ENCODE results near the gene GAPDHS.

Gene GAPDHS

GRCh38 chr19:35557539-35558399 lies 24.5 kb downstream of the GAPDHS start:
- peak; percentile 35 to 46 for DNase-seq (ENCODE audit: low read depth in 2 of 2)

- no peak for DNase-seq (ENCODE audit: low read depth in 2 of 2)
Observed at GRCh38 chr19:35558400-35559280, 25.4 kb downstream of the GAPDHS start.

GRCh38 chr19:35559281-35559659 lies 26.0 kb downstream of the GAPDHS start:
- no peak for DNase-seq (ENCODE audit: low read depth in 2 of 2)

DNA sequence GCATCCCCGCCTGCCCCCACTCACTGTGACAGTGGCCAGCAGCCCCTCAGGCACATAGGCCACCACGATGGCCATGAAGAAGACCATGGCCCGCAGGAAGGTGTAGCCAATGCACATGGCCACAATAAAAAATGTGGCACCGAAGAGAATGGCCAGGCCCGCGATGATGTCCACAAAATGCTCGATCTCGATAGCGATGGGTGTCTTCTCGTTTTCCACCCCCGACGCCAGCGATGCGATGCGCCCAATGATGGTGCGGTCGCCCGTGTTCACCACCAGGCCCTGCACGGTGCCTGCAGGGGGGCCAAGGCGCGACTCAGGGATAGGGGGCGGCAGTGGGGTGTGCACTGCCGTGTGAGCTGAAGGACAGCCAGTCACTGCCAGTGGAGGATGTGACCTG lies 26.5 kb downstream of the GAPDHS start:
- no peak for DNase-seq (ENCODE audit: low read depth in 2 of 2)

DNA sequence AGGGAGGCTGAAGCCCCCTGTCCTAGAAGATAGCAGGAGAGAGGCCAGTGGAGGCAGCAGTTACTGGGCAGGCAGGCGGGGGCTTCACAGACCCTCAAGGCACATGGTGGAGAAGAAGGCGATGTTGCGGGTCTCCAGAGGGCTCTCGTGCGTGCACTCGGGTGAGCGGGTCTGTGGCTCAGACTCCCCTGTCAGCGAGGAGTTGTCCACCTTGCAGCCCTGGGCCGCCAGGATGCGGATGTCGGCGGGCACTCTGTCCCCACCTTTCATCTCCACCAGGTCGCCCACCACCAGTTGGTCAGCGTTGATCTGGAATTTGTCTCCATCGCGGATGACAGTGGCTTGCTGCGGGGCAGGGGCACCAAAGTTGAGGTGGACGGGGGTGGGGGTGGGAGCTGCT lies 27.0 kb downstream of the GAPDHS start:
- DNase-seq (ENCODE audit: low read depth in 2 of 2), result no peak

GRCh38 chr19:35560677-35561076 lies 27.4 kb downstream of the GAPDHS start:
- no peak for DNase-seq (ENCODE audit: low read depth in 2 of 2)

GRCh38 chr19:35561436-35561835 lies 28.2 kb downstream of the GAPDHS start:
- no peak for DNase-seq (ENCODE audit: low read depth in 2 of 2)

- DNase-seq (ENCODE audit: low read depth in 2 of 2), result no peak
Observed at GRCh38 chr19:35562336-35562735, 29.1 kb downstream of the GAPDHS start.

GRCh38 chr19:35562776-35563175 lies 29.5 kb downstream of the GAPDHS start:
- DNase-seq (ENCODE audit: low read depth in 2 of 2), result no peak

DNA sequence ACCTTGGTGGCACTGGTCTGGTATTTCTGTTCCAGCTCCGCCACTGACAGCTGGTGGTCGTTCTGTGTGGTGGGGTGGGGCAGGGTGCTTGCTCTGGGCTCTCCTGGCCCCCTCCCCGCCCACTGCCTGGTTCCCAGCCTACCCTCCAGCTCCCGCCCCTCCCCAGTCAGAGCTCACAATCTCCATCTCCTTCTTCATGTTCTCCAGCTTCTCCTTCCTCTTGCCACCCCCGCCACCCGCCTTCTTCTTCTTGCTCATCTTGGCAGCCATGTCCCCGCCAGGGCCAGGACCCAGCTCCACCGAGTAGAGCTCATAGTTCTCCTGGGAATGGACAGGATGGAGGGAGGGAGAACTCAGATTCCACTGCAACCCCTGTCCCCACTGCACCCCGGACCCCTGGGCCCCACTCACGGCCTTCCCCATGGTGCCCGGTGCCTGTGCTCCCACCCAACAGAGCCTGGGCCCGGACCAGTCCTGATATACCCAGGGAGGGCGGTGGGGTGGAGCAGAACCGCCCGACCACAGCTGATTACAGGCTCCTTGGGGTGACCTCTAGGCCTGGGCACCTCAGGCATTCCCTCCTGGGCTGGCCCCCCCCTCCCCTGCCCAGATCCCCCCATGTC lies 30.1 kb downstream of the GAPDHS start, which contains the start of gene ATP4A:
Gene ATP4A (minus strand): TSS at position 452 of the 623 bp plus-strand sequence. CDS start 29 bp downstream, at position 423.
- no peak for DNase-seq (ENCODE audit: low read depth in 2 of 2)

DNA sequence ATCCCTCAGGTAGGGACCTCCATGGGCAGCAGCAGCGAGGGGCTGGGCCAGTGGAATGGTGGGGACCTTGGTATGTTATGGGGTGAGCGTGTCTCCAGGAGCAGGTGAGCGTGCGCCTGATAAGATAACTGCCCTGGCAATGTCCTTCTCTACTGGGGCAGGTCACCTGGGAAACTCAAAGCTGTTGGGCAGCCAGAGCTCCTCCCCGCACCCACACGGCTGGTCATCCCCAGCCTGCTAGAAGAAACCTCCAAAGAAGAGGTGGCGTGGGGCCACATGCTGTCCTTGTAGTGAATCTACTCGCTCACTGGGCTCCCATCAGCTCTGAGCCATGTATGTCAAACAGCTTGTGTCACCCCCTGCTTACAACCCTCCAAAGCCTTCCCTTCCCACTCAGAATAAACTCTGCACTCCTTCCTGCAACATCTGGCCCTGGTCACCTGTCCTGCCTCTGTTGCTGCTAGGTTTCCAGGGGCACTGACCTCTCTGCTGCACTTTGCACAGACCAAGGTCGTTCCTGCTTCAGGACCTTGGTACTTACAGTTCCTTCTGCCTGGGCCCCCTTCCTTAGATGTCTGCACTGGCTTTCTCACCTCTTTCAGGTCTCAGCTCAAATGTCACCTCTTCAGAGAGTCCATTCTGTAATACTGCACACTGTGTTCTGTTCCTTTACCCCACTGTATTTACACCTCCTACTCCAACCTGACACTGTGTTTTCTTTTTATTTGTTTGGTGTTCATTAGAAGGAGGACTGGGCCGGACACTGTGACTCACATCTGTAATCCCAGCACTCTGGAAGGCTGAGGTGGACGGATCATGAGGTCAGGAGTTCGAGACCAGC lies 32.0 kb downstream of the GAPDHS start:
- no peak for DNase-seq (ENCODE audit: low read depth in 2 of 2)

DNA sequence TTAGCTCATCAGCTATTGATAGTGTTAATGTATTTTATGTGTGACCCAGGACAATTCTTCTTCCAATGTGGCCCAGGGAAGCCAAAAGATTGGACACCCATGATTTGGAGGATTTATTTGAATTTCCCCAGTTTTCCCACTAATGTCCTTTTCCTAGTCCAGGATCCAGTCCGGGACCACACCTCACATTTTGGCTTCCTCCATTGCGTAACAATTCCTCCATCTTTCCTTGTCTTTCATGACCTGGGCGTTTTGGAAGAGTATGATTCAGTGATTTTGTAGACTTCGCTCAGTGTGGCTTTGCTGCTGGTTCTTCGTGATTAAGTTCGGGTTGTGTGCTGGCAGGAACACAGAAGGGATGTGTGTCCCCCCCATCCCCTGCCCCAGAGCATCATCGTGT lies 33.5 kb downstream of the GAPDHS start:
- no peak for DNase-seq (ENCODE audit: low read depth in 2 of 2)

GRCh38 chr19:35569281-35569781 lies 36.1 kb downstream of the GAPDHS start:
- DNase-seq (ENCODE audit: low read depth in 2 of 2), result no peak

- DNase-seq (ENCODE audit: low read depth in 2 of 2), result no peak
Observed at GRCh38 chr19:35571406-35571965, 38.2 kb downstream of the GAPDHS start.

DNA sequence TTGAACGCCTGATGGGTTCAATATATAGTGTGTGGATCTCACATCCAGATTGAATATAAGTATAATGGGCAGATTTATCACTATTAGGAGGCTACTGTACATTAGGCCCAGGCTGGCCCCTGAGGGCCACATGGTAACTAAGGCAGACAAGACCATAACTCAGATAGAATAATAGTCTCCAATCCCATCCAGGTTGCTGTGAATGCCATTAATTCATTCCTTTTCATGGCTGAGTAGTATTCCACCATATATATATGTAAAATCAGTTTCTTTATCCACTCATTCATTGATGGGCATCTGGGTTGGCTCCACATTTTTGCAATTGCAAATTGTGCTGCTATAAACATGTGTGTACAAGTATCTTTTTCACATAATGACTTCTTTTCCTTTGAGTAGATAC lies 44.7 kb downstream of the GAPDHS start:
- no peak for DNase-seq (ENCODE audit: low read depth in 2 of 2)

DNA sequence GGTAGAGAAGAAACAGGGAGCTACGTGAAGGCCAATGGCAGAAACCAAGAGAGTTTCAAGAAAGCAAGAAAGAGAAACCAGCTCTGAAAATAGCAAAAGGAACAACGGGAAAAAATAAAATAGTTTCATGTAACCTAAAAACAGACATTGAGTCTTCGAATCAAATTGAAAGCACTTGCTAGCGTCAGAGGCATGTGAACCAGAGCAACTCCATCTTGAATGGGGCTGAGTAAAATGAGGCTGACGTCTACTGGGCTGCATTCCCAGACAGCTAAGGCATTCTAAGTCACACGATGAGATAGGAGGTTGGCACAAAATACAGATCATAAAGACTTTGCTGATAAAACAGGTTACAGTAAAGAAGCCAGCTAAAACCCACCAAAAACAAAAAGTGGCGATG lies 45.5 kb downstream of the GAPDHS start:
- no peak for DNase-seq (ENCODE audit: low read depth in 2 of 2)

- DNase-seq (ENCODE audit: low read depth in 2 of 2), result no peak
Observed at GRCh38 chr19:35582760-35583159, 49.5 kb downstream of the GAPDHS start.

DNA sequence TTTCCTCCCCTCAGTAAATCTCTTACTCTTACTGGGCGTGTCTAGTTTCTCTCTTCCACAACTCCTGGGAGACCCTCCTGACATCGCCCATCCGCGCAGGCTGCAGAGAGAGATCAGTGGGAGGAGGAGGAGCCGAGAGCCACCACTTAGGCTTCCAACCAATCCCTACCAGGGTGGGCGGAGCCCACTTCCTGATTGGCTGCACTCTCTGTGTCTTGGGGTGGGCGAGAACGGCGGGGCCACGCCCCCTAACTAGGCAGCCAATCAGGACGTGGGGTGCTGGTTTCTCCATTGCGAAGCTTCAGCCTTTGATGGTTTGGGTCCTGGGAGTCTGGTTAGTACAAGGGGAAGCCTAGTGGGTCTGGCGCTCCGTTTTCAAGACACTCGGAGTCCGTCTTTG lies 52.6 kb downstream of the GAPDHS start, which contains the start of gene PMIS2:
Gene PMIS2 (plus strand): TSS at position 326 of the 400 bp plus-strand sequence. CDS start 87 bp downstream, outside the sequence.
- peak in 1 of 2 donors; percentile 16 for DNase-seq (ENCODE audit: low read depth in 2 of 2)

DNA sequence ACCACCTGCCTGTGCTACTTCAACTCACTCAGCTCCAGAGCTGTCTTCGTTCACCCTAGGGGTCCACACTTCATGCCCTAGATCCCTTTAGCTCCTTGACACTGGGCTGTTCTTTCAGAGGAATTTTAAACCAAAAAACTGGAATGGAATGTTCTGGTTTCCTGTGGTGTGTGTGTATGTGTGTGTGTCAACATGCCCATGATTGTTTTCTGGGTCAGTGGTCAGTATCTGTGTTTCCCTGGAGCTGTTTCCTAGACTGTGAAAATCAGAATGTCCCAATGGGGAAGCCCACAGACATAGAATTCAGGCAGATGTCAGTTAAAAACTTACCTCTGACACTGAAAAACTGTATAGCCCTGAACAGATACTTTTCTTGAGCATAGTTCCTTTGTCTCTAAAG lies 54.1 kb downstream of the GAPDHS start:
- DNase-seq (ENCODE audit: low read depth in 2 of 2), result no peak

DNA sequence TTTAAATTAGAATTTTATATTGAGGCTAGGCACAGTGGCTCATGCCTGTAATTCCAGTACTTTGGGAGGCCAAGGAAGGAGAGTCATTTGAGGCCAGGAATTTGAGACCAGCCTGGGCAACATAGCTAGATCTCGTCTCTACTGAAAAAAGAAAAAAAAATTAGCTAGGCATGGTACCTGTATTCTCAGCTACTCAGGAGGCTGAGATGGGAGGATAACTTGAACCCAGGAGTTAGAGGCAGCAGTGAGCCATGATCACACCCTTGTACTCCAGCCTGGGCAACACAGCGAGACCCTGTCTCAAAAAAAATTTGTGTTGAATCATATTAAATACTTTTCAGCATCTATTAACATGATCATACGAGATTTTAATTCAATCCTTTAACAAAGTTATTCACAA lies 57.6 kb downstream of the GAPDHS start:
- DNase-seq (ENCODE audit: low read depth in 2 of 2), result no peak

DNA sequence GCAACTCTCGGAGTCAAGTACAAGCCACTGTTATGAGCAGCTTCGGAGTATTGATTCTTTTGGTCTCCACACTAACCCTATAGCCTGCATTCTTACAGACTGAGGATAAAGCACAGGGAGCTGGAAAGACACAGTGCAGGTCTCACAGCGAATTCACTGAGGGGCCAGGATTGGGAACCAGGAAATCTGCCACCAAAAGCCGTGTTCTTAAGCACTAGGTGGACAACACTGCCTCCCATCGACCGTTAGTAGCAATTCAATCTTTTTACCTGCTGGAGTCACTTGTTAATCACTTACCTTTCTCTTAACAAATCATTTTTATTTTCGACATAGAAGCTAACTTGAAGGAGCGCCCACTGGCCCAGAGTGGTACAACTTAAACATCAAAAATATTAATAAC lies 59.0 kb downstream of the GAPDHS start:
- DNase-seq (ENCODE audit: low read depth in 2 of 2), result no peak

All from stimulated activated CD4-positive, alpha-beta T cell treated with anti-CD3 and anti-CD28 coated beads, Interleukin-15, amount 100 ng/mL, for 48 hours (primary cell).